HepG2 (cell line): ENCODE results near the gene GATA5. TPM values are rescaled to one million over a fixed set of nuclear protein-coding genes. Genes with fewer than 3 reads are reported as not detected.

Experiments
- ATAC-seq: fragments of 200-7000 bp; cut with Tn5 transposase; 3 replicates; pipeline ENCODE4 v1.9.1; 2020; ENCODE audit warnings: mild to moderate bottlenecking, moderate library complexity
- BruUV-seq: library from RNA; stranded (reverse); fragments of 400-500 nt; replicated peaks from 2 replicates; lab custom pipeline; 2021; lab: Mats Ljungman, UMichigan
- CTCF ChIA-PET: fragments of 300-600 bp; formaldehyde crosslinking; extraction: SDS; loops from one replicate; lab custom pipeline; 2021; ENCODE audit warnings: low total read pairs, inconsistent platforms, low intra/inter-chr PET ratio; lab: Yijun Ruan, JAX
- POLR2A ChIA-PET: fragments of 350-600 bp; sonication (Branson Sonifier 250); formaldehyde crosslinking; loops from one replicate; lab custom pipeline; 2020; ENCODE audit warnings: antibody characterized with exemption, inconsistent platforms; lab: Yijun Ruan, JAX
- DNase-seq: peaks from one replicate; pipeline ENCODE4 v3.0.0-alpha.2; 2015; ENCODE audit warnings: low spot score
- FAIRE-seq: peaks from 3 replicates; lab custom pipeline; 2011; peaks lifted over from hg19 to GRCh38; lab: Jason Lieb, UNC
- H2AFZ ChIP-seq: one replicate; pipeline ENCODE4 v1.6.1; 2011; ENCODE audit warnings: low read length, inconsistent platforms
- H3K27ac ChIP-seq: fragments of 300-600 bp; 3 replicates; pipeline ENCODE4 v1.8.0; 2011; ENCODE audit warnings: mixed run types, mild to moderate bottlenecking, mixed read lengths, low read length, inconsistent platforms; ENCODE audit not compliant: insufficient read depth; ENCODE audit errors: extremely low read length
- H3K27me3 ChIP-seq, 2 experiments: fragments of 200-600 bp in 1 of 2; 2 replicates in 1 of 2; 3 replicates in 1 of 2; pipeline versions ENCODE4 v1.6.0 to v1.8.0; 2011; ENCODE audit warnings: low read length in 2 of 2, mild to moderate bottlenecking in 2 of 2, moderate library complexity in 2 of 2, inconsistent platforms in 1 of 2; ENCODE audit not compliant: insufficient read depth in 2 of 2, control insufficient read depth in 1 of 2
- H3K36me3 ChIP-seq, 2 experiments: fragments of 200-600 bp in 1 of 2; replicated peaks in 1 of 2; 2 replicates in 1 of 2; 3 replicates in 1 of 2; pipeline versions ENCODE4 v1.5.1 to v1.8.0; 2011; ENCODE audit warnings: low read length in 2 of 2, inconsistent platforms in 1 of 2; ENCODE audit not compliant: insufficient read depth in 2 of 2, control insufficient read depth in 1 of 2
- H3K4me1 ChIP-seq: 2 replicates; pipeline ENCODE4 v1.5.1; 2012; ENCODE audit warnings: low read length, inconsistent platforms; ENCODE audit not compliant: insufficient read depth
- H3K4me2 ChIP-seq: 2 replicates; pipeline ENCODE4 v1.6.0; 2011; ENCODE audit warnings: low read depth, low read length, inconsistent platforms
- H3K4me3 ChIP-seq, 3 experiments: fragments of 200-600 bp in 1 of 3; sonication (generic), shearing (Covaris generic) in 1 of 3; replicated peaks in 1 of 3; 2 replicates each; pipeline ENCODE4 v1.5.1; 2011 to 2016; ENCODE audit warnings: low read length in 3 of 3, inconsistent platforms in 2 of 3, low read depth in 2 of 3, mild to moderate bottlenecking in 2 of 3, control low read depth in 1 of 3, mixed read lengths in 1 of 3; ENCODE audit not compliant: insufficient read depth in 1 of 3
- H3K79me2 ChIP-seq: one replicate; pipeline ENCODE4 v1.6.1; 2011; ENCODE audit warnings: low read length, inconsistent platforms; ENCODE audit not compliant: insufficient read depth
- H3K9ac ChIP-seq: 2 replicates; pipeline ENCODE4 v1.6.0; 2011; ENCODE audit warnings: mild to moderate bottlenecking, low read depth, low read length, inconsistent platforms; ENCODE audit not compliant: insufficient read depth
- H3K9me3 ChIP-seq: 2 replicates; pipeline ENCODE4 v1.5.1; 2012; ENCODE audit warnings: mild to moderate bottlenecking, low read length
- H4K20me1 ChIP-seq: 2 replicates; pipeline ENCODE4 v1.6.0; 2011; ENCODE audit warnings: inconsistent platforms, mild to moderate bottlenecking, low read length, moderate library complexity; ENCODE audit not compliant: insufficient read depth
- BCL3 ChIP-seq: sonication (generic); formaldehyde crosslinking; IDR thresholded peaks from 2 replicates; pipeline ENCODE4 v1.5.1; 2020; ENCODE audit warnings: mild to moderate bottlenecking, missing genetic modification reagents, moderate library complexity
- BRD4 ChIP-seq: sonication (generic); formaldehyde crosslinking; IDR thresholded peaks from 2 replicates; pipeline ENCODE4 v1.4.0; 2020; ENCODE audit warnings: missing genetic modification reagents
- FOXC1 ChIP-seq: sonication (generic); formaldehyde crosslinking; IDR thresholded peaks from 2 replicates; pipeline ENCODE4 v1.8.0; 2022; ENCODE audit warnings: mild to moderate bottlenecking, missing genetic modification reagents, borderline replicate concordance
- HMG20B ChIP-seq: conservative IDR thresholded peaks from 2 replicates; pipeline ENCODE4 v1.6.1; 2016; ENCODE audit warnings: missing genetic modification reagents, missing compliant biosample characterization
- ZNF350 ChIP-seq: sonication (generic); formaldehyde crosslinking; IDR thresholded peaks from 2 replicates; pipeline ENCODE4 v1.4.0; 2020; ENCODE audit warnings: mild to moderate bottlenecking, low read depth, missing genetic modification reagents, borderline replicate concordance
- ZNF430 ChIP-seq: sonication (generic); formaldehyde crosslinking; IDR thresholded peaks from 2 replicates; pipeline ENCODE4 v1.9.0; 2021; ENCODE audit warnings: mild to moderate bottlenecking, missing genetic modification reagents
- ZNF605 ChIP-seq: sonication (generic); formaldehyde crosslinking; IDR thresholded peaks from 2 replicates; pipeline ENCODE4 v1.8.0; 2022; ENCODE audit warnings: mild to moderate bottlenecking, missing genetic modification reagents
- ZNF784 ChIP-seq: sonication (generic); formaldehyde crosslinking; IDR thresholded peaks from 2 replicates; pipeline ENCODE4 v1.5.1; 2020; ENCODE audit warnings: missing genetic modification reagents, mild to moderate bottlenecking, borderline replicate concordance
- ZNF883 ChIP-seq: sonication (generic); formaldehyde crosslinking; IDR thresholded peaks from 2 replicates; pipeline ENCODE4 v1.5.1; 2020; ENCODE audit warnings: mild to moderate bottlenecking, missing genetic modification reagents; ENCODE audit errors: not compliant biosample characterization
- WGBS: methylation state at CpG from one replicate; pipeline ENCODE4 v1.1.6; 2017; ENCODE audit warnings: low lambda C conversion rate; 5-methylcytosine and 5-hydroxymethylcytosine counted together
- in situ Hi-C: cut with HindIII; loops from 2 replicates; pipeline ENCODE4 v1.10.0; 2017; ENCODE audit warnings: low pct_unique_long_range_greater_than_20kb; ENCODE audit not compliant: extremely low pct_ligation_motif_present
- intact Hi-C: fragments of 100-400 bp; cut with micrococcal nuclease; formaldehyde crosslinking; loops from one replicate; pipeline ENCODE4 v1.10.0; 2022; ENCODE audit not compliant: unreplicated experiment
- polyA plus RNA-seq, 8 experiments: library from polyadenylated mRNA; depleted of rRNA in 3 of 8; stranded (reverse) in 7 of 8; unstranded in 1 of 8; fragments of >200 nt; fragmentation: Illumina TruSeq in 4 of 8; extraction: Trizol in 4 of 8; gene quantifications; 2 replicates each; pipeline versions ENCODE4 v1.2.1 to v1.2.3, GENCODE V29; 2011 to 2016; ENCODE audit warnings: low read depth in 4 of 8, missing spikeins in 1 of 8, mixed read lengths in 1 of 8; ENCODE audit not compliant: insufficient read depth in 1 of 8
- total RNA-seq, 5 experiments: library from RNA; depleted of rRNA; stranded (reverse); fragments of >200 nt; fragmentation: Illumina TruSeq; extraction: Trizol; gene quantifications; 2 replicates each; pipeline ENCODE4 v1.2.3, GENCODE V29; 2016; ENCODE audit warnings: low read depth in 1 of 5
- TF ChIP-seq, protein P1 (sequence below): sonication (generic); formaldehyde crosslinking; IDR thresholded peaks from 2 replicates; pipeline ENCODE4 v1.5.1; 2020; ENCODE audit warnings: mild to moderate bottlenecking, moderate library complexity, missing genetic modification reagents
- TF ChIP-seq, protein P2 (sequence below): sonication (generic); formaldehyde crosslinking; IDR thresholded peaks from 2 replicates; pipeline ENCODE4 v1.8.0; 2022; ENCODE audit warnings: missing genetic modification reagents, mild to moderate bottlenecking, borderline replicate concordance
- TF ChIP-seq, protein P3 (sequence below): sonication (generic); formaldehyde crosslinking; IDR thresholded peaks from 2 replicates; pipeline ENCODE4 v1.5.1; 2020; ENCODE audit warnings: missing genetic modification reagents, mild to moderate bottlenecking, borderline replicate concordance
- TF ChIP-seq, protein P4 (sequence below): sonication (generic); formaldehyde crosslinking; IDR thresholded peaks from 2 replicates; pipeline ENCODE4 v1.9.0; 2022; ENCODE audit warnings: low read depth, missing genetic modification reagents

Gene GATA5
- total and polyA plus RNA-seq, 2 of the 13 experiments (the other 11 are each of a cell fraction or from before 2014, with no cell fraction given) = 0.12 to 0.20 TPM

GRCh38 chr20:62472138-62472940 is 3.5 kb downstream of the GATA5 start:
- H3K4me3 ChIP-seq = peak overlapping the region; percentile 35 to 58 (median 41)
- intact Hi-C loops = no loop called here
- TF ChIP-seq HMG20B (CRISPR knock-in tag) (no peak), ZNF430 (CRISPR knock-in tag) (no peak), ZNF350 (peak; percentile 51; the same call in 1 of the 2 replicates), ZNF784 (CRISPR knock-in tag) (no peak), ZNF605 (CRISPR knock-in tag) (peak; percentile 73; the same call in 1 of the 2 replicates), BCL3 (CRISPR knock-in tag) (peak; percentile 33; the same call in 1 of the 2 replicates), FOXC1 (CRISPR knock-in tag) (no peak; the same call in none of the 2 replicates), BRD4 (CRISPR knock-in tag) (peak; percentile 80), ZNF883 (peak; percentile 24)
- TF ChIP-seq, protein P1, sequence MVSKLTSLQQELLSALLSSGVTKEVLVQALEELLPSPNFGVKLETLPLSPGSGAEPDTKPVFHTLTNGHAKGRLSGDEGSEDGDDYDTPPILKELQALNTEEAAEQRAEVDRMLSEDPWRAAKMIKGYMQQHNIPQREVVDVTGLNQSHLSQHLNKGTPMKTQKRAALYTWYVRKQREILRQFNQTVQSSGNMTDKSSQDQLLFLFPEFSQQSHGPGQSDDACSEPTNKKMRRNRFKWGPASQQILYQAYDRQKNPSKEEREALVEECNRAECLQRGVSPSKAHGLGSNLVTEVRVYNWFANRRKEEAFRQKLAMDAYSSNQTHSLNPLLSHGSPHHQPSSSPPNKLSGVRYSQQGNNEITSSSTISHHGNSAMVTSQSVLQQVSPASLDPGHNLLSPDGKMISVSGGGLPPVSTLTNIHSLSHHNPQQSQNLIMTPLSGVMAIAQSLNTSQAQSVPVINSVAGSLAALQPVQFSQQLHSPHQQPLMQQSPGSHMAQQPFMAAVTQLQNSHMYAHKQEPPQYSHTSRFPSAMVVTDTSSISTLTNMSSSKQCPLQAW = 0 out of 2 replicates have a peak, but pooled peaks have one; percentile 3
- TF ChIP-seq, protein P2, sequence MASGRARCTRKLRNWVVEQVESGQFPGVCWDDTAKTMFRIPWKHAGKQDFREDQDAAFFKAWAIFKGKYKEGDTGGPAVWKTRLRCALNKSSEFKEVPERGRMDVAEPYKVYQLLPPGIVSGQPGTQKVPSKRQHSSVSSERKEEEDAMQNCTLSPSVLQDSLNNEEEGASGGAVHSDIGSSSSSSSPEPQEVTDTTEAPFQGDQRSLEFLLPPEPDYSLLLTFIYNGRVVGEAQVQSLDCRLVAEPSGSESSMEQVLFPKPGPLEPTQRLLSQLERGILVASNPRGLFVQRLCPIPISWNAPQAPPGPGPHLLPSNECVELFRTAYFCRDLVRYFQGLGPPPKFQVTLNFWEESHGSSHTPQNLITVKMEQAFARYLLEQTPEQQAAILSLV = peak; percentile 36; the same call in 1 of the 2 replicates
- TF ChIP-seq, protein P3, sequence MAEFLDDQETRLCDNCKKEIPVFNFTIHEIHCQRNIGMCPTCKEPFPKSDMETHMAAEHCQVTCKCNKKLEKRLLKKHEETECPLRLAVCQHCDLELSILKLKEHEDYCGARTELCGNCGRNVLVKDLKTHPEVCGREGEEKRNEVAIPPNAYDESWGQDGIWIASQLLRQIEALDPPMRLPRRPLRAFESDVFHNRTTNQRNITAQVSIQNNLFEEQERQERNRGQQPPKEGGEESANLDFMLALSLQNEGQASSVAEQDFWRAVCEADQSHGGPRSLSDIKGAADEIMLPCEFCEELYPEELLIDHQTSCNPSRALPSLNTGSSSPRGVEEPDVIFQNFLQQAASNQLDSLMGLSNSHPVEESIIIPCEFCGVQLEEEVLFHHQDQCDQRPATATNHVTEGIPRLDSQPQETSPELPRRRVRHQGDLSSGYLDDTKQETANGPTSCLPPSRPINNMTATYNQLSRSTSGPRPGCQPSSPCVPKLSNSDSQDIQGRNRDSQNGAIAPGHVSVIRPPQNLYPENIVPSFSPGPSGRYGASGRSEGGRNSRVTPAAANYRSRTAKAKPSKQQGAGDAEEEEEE = no peak
- TF ChIP-seq, protein P4, sequence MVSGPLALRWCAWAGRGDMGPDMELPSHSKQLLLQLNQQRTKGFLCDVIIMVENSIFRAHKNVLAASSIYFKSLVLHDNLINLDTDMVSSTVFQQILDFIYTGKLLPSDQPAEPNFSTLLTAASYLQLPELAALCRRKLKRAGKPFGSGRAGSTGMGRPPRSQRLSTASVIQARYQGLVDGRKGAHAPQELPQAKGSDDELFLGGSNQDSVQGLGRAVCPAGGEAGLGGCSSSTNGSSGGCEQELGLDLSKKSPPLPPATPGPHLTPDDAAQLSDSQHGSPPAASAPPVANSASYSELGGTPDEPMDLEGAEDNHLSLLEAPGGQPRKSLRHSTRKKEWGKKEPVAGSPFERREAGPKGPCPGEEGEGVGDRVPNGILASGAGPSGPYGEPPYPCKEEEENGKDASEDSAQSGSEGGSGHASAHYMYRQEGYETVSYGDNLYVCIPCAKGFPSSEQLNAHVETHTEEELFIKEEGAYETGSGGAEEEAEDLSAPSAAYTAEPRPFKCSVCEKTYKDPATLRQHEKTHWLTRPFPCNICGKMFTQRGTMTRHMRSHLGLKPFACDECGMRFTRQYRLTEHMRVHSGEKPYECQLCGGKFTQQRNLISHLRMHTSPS (CRISPR knock-in tag) = peak; percentile 39; the same call in 1 of the 2 replicates

More at GRCh38 chr20:62472138-62472940, 3.5 kb downstream of the GATA5 start:
- H3K27ac ChIP-seq = no peak overlapping the region
- H3K27me3 ChIP-seq = peaks cover 15 to 34% of the 10 kb centered on the region in 2 experiments
- no peaks in the 10 kb centered on the region for H3K79me2 ChIP-seq
- peaks cover 20% of the 10 kb centered on the region for H3K4me1 ChIP-seq
- H3K36me3 ChIP-seq = no peaks in the 10 kb centered on the region
- H2AFZ ChIP-seq = peak overlapping the region; percentile 4
- peak; percentile 75 for ATAC-seq
- peak overlapping the region; percentile 73 for H3K4me2 ChIP-seq
- peak overlapping the region; percentile 52 for H3K9ac ChIP-seq
- CTCF ChIA-PET = no interaction called here
- peak; percentile 52 for DNase-seq
- in situ Hi-C loops = no loop called here
- peak; percentile 89 for FAIRE-seq
- H3K9me3 ChIP-seq = no peaks in the 10 kb centered on the region
- no TSS peak for BruUV-seq
- WGBS = 21% methylated on average over 21 of the region's 23 CpGs
- POLR2A ChIA-PET = no interaction called here
- H4K20me1 ChIP-seq = no peaks in the 10 kb centered on the region
